ENCODE data around the gene BPIFB2. TPM values are rescaled to one million over a fixed set of nuclear protein-coding genes. Genes with fewer than 3 reads are reported as not detected.

BPIFB2 gene
- total and polyA plus RNA-seq, 10 of the 15 experiments (the other 5 are each of a cell fraction or from before 2014, with no cell fraction given), result not detected

- POLR2A ChIA-PET, result no interaction called here
- Histone ChIP-seq H3K27me3 (replicated peaks in 1 of 2; ENCODE audit: control insufficient read depth in 2 of 2, insufficient read depth in 2 of 2, low read length in 1 of 2) (no peaks in the 10 kb centered on the region; a peak in 1 of 4 replicates), H3K9me3 (replicated peaks; ENCODE audit: control insufficient read depth, insufficient read depth, low read length) (no peaks in the 10 kb centered on the region; the same call in 2 of the 3 replicates), H3K4me1 (ENCODE audit: control insufficient read depth, insufficient read depth, low read length) (no peaks in the 10 kb centered on the region), H3K9ac (ENCODE audit: control insufficient read depth, insufficient read depth, low read length) (no peak overlapping the region), H3K27ac (ENCODE audit: control insufficient read depth, insufficient read depth) (no peak overlapping the region), H3K4me2 (ENCODE audit: control insufficient read depth, insufficient read depth) (no peak overlapping the region), H2AFZ (ENCODE audit: control insufficient read depth, low read depth, low read length) (no peak overlapping the region), H4K20me1 (ENCODE audit: control insufficient read depth, insufficient read depth) (no peaks in the 10 kb centered on the region), H3K36me3 (ENCODE audit: control insufficient read depth in 2 of 2, insufficient read depth in 2 of 2, low read length in 1 of 2) (no peaks in the 10 kb centered on the region), H3K4me3 (no peak overlapping the region), H3K79me2 (ENCODE audit: control insufficient read depth, insufficient read depth, low read length) (no peaks in the 10 kb centered on the region)
- FAIRE-seq (no peak), ATAC-seq (no peak), DNase-seq (ENCODE audit: low read depth, low spot score) (no peak)
- in situ Hi-C loops (cut with MboI) (no loop called here), intact Hi-C loops (cut with micrococcal nuclease; ENCODE audit: unreplicated experiment) (no loop called here)
- SMC1A ChIA-PET (ENCODE audit: uncharacterized antibody, unreplicated experiment), result no interaction called here
- CTCF ChIA-PET, result interaction anchor here (0.6 kb wide), 1 partner anchor 126 kb away, joined by 3 read pairs; no protein-coding TSS in a partner anchor
- BruUV-seq (replicated peaks), result no TSS peak
- WGBS (ENCODE audit: insufficient coverage, insufficient replicate concordance, low lambda C conversion rate, missing lambda C conversion rate), result 38% methylated on average over 4 of the region's 4 CpGs
- RAD21 ChIA-PET (ENCODE audit: unreplicated experiment), result no interaction called here
- no peak for TF ChIP-seq BMI1 (IDR thresholded peaks at IDR 0.05; ENCODE audit: borderline replicate concordance)
- TF ChIP-seq BCLAF1 (IDR thresholded peaks at IDR 0.05), result no peak
- TF ChIP-seq, protein P1, sequence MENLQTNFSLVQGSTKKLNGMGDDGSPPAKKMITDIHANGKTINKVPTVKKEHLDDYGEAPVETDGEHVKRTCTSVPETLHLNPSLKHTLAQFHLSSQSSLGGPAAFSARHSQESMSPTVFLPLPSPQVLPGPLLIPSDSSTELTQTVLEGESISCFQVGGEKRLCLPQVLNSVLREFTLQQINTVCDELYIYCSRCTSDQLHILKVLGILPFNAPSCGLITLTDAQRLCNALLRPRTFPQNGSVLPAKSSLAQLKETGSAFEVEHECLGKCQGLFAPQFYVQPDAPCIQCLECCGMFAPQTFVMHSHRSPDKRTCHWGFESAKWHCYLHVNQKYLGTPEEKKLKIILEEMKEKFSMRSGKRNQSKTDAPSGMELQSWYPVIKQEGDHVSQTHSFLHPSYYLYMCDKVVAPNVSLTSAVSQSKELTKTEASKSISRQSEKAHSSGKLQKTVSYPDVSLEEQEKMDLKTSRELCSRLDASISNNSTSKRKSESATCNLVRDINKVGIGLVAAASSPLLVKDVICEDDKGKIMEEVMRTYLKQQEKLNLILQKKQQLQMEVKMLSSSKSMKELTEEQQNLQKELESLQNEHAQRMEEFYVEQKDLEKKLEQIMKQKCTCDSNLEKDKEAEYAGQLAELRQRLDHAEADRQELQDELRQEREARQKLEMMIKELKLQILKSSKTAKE (IDR thresholded peaks at IDR 0.05; ENCODE audit: low read depth, poor library complexity, severe bottlenecking), result no peak
- no peak for TF ChIP-seq CEBPZ (IDR thresholded peaks at IDR 0.05; ENCODE audit: low read depth, low read length)
- no peak for TF ChIP-seq RELB (IDR thresholded peaks at IDR 0.05; ENCODE audit: low read depth)
- TF ChIP-seq IRF4 (IDR thresholded peaks at IDR 0.05; ENCODE audit: low read depth, low read length), result no peak
- TF ChIP-seq KLF5 (IDR thresholded peaks at IDR 0.05; ENCODE audit: partially characterized antibody), result no peak
- no peak for TF ChIP-seq SMAD5 (IDR thresholded peaks at IDR 0.05; ENCODE audit: low read depth)
- no peak for TF ChIP-seq ATF7 (IDR thresholded peaks at IDR 0.05; ENCODE audit: low read depth)
- no peak for TF ChIP-seq KAT2A (conservative IDR thresholded peaks at IDR 0.05; ENCODE audit: control insufficient read depth, low read depth, low read length)
- no peak for TF ChIP-seq IKZF1 (conservative IDR thresholded peaks at IDR 0.05)
- TF ChIP-seq NRF1 (conservative IDR thresholded peaks at IDR 0.05; ENCODE audit: low read depth, low read length), result no peak
- TF ChIP-seq ZBTB33 (IDR thresholded peaks at IDR 0.05), result no peak
Observed at GRCh38 chr20:33051333-33051732, 43.8 kb downstream of the BPIFB2 start.

All from GM12878 (cell line).